Left cardiac atrium (tissue), 4 donors: ENCODE results near the gene SSBP4. TPM values are rescaled to one million over a fixed set of nuclear protein-coding genes. Genes with fewer than 3 reads are reported as not detected.
"Not testable (repeated sequence)": the region's sequence is repeated elsewhere in the genome, so short reads cannot be mapped to it uniquely, and the experiment has no call there.

Experiments
- ATAC-seq, 2 donors: fragments of 200-7000 bp; cut with Tn5 transposase; one replicate each; pipeline ENCODE4 v1.9.1; 2020; ENCODE audit warnings: mild to moderate bottlenecking in 2 of 2, moderate library complexity in 2 of 2
- DNase-seq: peaks from one replicate; pipeline ENCODE4 v3.0.0-alpha.2; 2020
- intact Hi-C, 2 donors: fragments of 100-400 bp; cut with DNase I; formaldehyde crosslinking; loops; one replicate each; pipeline versions ENCODE4 v1.14.1 to v1.15.1; 2022 to 2023
- long read RNA-seq: library from polyadenylated mRNA; unstranded; transcript quantifications from one replicate; pipeline ENCODE4 v2.0.0, GENCODE V29; 2021
- total RNA-seq, 2 donors: library from RNA; stranded (reverse); fragmentation: NEBNext Ultra II Directional; extraction: Animal tissue kit (Norgen Biotek cat#: 25700); gene quantifications; one replicate each; pipeline ENCODE4 v1.2.1, GENCODE V29; 2021
- donor health status: DM: no; HTN: yes; CAD: no.
- donor health status: DM: no; HTN: yes; CAD: no; lungs with severe emphysema.
- donor health status: DM: yes; HTN: yes; CAD: no.
- donor health status: Dilated cardiomyopathy.

SSBP4 gene
- 10 to 100 TPM; 37.4 to 49.3 TPM for total RNA-seq
- long read RNA-seq, partial matches to known transcripts, result 2 of 7 reads
- long read RNA-seq, other reads (novel, unspliced or antisense), result 0 of 7 reads

DNA sequence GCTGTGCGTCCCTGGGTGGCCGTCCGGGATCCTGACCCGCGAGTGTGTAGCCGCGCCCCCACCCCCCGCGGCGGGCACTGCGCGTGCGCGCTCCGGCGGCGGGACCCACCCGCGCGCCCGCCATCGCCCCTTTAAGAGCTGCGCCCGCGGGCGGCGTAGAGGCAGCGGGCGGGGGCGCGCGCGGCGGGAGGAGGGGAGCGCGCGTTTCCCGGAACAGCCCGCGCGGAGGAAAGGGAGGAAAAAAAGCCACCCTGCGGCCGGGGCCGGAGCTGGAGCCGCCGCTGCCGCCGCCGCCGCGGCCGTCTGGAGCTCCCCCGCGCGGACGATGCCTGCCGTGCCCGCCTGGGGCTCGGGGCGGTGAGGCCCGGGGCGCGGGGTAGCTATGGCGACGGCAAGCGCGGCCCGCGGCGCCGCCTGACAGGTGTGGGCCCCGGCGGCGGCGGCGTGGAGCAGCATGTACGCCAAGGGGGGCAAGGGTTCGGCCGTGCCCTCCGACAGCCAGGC is at the start of gene SSBP4:
SSBP4 (plus strand) TSS at position 204 of the 504 bp plus-strand sequence; CDS start at position 455, 251 bp downstream.
- intact Hi-C loops, result loop anchor here in 1 of 2 donors (10.0 kb wide), 1 partner anchor 214 kb away; the partner anchor contains the start of gene RAB3A
- ATAC-seq, result peak; percentile 15 to 31
- peak; percentile 75 for DNase-seq

DNA sequence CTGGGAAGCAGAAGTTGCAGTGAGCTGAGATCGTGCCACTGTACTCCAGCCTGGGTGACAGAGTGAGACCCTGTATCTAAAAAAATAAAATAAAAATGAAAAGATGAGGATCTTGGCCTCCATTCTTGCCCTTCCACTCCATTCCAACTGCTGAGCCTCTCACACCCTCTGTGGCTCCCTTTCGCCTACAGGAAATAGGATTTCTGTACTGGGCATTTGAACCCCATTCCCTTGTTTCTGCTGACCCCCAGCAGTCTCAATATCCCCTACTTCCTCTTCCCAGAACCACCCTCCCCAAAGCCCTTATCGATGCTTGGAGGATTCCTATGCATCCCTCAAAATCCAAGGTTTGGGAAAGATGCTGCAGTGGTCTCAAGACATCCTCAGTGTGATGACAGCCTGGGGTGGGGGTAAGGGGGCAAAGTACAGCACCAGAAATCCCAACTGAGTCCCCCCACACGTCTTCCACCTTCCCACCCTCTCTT is 45.7 kb upstream of the SSBP4 start:
- intact Hi-C loops, result no loop called here
- no peak for ATAC-seq
- no peak for DNase-seq

DNA sequence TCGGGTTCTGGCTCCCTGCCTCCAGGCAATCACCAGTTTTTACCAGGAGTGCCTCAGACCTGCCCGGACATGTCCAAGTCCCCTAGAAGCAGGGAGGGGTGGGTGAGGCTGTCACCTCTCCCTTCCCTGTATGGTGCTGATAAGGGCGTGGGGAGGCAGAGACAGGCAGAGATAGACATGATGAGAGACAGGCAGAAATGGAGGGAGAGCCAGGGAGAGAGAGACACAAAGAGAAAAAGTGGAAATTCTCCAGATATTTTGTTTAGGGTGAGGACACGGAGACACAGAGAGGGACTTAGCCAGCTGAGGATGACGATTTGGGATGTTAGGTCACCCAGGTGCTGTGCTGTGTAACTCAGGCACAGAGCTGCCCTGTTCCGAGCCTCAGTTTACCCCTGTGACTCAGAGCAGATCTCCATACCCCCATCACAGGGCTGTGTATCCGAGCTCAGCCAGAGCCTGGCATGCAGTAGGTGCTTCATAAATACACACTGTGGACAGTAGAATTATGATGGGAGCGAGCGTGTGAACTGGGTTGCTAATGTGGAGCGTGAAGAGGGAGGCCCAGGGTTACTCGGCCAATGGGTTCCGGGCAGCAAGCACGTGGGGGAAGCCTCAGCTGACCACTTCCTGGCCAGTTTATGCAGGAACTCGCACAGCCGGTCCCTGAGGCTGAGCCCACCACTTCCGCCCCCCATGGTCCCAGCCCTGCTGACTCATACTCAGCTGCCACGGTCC is 45.1 kb upstream of the SSBP4 start:
- intact Hi-C loops, result no loop called here
- DNase-seq (peak; percentile 94), ATAC-seq (peak; percentile 97 to 98)

DNA sequence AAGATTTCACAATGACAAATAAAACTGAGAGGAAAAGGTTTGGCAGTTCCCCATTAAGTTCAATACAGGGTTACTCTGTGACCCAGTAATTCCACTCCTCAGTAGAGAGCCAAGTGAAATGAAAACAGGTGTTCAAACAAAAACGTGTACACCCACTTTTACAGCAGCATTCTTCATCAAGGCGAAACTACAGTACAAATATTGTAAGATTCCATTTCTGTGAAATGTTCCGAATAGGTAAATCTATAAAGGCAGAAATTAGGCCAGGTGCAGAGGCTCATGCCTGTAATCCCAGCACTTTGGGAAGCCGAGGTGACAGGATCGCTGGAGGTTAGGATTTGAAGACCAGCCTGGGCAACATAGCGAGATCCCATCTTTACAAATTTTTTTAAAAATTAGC is 42.2 kb upstream of the SSBP4 start:
- intact Hi-C loops, result no loop called here
- no peak for DNase-seq
- no peak for ATAC-seq

DNA sequence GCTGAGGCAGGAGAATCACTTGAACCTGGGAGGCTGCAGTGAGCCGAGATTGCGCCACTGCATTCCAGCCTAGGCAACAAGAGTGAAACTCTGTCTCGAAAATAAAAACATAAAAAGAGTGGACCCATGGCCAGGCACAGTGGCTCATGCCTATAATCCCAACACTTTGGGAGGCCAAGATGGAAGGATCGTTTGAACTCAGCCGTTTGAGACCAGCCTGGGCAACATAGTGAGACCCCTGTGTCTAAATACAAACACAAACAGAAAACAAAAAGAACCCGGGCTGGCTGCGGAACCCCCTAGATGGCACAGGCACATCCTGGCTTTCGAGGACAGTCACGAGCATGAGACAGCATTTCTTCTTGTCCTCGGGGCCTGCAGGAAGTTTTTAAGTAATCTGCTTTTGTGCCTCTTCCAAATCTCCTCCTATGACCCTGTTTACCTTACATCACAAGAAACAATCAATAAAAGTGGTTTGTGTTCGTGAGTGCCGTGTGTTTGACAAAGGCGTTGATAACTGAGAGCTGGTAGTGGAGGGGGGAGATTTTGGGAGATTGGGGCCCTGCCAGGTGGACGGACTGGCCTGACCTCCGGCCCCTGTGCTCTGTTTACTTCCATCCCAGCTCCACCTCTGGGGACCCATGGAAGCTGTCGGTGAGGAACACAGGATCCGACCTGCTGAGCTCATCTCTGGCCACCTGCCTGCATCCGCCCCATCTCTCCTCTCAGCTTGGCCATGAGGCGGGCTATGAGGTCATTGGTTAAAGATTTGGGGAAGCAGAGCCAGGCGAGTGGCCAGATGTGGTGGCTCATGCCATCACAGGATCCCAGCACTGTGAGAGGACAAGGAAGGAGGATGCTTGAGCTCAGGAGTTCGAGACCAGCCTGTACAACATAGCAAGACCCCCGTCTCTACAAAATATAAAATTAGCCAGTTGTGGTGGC is 39.1 kb upstream of the SSBP4 start:
- ATAC-seq, result peak; percentile 83 to 89
- intact Hi-C loops, result no loop called here
- DNase-seq, result peak; percentile 87

DNA sequence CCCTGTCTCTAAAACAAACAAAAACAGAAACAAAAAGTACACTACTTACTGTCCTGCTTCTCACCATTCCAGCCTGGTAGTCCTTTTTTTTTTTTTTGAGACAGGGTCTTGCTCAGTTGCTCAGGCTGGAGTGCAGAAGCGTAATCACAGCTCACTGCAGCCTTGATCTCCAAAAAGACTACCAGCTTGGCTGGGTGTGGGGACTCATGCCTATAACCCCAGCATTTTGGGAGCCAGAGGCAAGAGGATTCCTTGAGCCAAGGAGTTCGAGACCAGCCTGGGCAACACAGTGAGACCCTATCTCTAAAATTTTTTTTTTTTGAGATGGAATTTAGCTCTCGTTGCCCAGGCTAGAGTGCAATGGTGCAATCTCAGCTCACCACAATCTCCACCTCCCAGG is 38.4 kb upstream of the SSBP4 start:
- intact Hi-C loops, result no loop called here

DNA sequence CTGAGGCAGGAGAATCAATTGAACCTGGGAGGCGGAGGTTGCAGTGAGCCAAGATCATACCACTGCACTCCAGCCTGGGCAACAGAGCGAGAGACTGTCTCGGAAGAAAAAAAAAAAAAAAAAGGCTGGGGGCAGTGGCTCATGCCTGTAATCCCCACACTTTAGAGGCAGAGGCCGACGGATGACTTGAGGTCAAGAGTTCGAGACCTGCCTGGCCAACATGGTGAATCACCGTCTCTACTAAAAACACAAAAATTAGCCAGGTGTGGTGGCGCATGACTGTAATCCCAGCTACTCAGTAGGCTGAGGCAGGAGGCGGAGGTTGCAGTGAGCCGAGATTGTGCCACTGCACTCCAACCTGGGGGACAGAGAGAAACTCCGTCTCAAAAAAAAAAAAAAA is 35.6 kb upstream of the SSBP4 start:
- DNase-seq, intact Hi-C loops, ATAC-seq: not testable (repeated sequence)

More for the DNA sequence above, 38.4 kb upstream of the SSBP4 start:
- ATAC-seq (peak in 1 of 2 donors; percentile 5), DNase-seq (no peak)

DNA sequence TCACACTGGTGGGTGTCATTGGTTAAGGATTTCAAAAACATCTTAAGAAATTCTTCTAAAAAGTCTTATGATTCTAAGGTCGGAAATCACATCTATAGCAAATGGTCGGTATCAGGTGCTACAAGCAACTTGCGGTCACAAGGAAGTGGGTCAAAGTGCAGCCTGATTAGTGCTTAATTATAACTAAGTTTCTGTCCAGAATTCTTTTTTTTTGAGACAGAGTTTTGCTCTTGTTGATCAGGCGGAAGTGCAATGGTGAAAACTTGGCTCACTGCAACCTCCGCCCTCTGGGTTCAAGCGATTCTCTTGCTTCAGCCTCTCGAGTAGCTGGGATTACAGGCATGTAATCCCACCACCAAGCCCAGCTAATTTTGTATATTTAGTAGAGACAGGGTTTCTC is 34.4 kb upstream of the SSBP4 start:
- intact Hi-C loops, result no loop called here

DNA sequence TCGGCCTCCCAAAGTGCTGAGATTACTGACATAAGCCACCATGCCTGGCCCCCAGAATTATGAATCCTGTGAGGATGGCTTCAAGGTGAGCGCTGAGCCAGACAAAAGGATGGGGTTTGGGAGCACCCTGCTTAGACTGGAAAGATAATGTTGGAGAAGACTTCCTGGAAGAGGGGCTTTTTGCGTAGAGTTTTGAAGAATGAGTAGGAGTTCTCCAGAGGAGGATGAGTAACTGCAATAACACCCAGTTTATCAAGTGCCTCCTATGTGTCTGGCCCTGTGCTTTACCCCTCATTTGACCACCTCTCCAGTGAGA is 33.9 kb upstream of the SSBP4 start:
- ATAC-seq (no peak), DNase-seq (no peak)
- intact Hi-C loops, result no loop called here

More for the DNA sequence above, 34.4 kb upstream of the SSBP4 start:
- no peak for DNase-seq
- ATAC-seq, result no peak

DNA sequence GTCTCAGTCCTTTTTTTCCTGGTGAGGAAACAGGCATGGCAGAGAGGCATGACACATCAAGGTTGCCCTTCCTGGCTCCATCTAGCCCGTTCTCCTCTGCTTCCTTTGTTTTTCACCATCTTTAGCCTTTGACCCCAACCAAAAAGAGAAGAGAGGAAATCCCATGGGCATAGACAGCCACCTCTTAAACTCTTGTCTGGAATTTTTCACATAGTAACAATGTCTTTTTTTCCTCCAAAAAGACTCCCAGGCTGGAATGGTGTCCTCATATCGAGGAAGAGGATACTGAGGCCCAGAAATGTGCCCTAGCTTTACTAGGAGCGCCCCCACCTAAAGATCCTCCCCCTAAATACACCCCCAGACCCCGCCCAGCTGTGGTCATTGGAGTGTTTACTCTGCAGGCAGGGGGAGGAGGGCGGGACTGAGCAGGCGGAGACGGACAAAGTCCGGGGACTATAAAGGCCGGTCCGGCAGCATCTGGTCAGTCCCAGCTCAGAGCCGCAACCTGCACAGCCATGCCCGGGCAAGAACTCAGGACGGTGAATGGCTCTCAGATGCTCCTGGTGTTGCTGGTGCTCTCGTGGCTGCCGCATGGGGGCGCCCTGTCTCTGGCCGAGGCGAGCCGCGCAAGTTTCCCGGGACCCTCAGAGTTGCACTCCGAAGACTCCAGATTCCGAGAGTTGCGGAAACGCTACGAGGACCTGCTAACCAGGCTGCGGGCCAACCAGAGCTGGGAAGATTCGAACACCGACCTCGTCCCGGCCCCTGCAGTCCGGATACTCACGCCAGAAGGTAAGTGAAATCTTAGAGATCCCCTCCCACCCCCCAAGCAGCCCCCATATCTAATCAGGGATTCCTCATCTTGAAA is 33.3 kb upstream of the SSBP4 start, which contains the start of gene GDF15:
GDF15 (plus strand) TSS at position 484 of the 868 bp plus-strand sequence; CDS start at position 516, 32 bp downstream.
- DNase-seq (peak; percentile 56), ATAC-seq (peak in 1 of 2 donors; percentile 35)
- intact Hi-C loops, result no loop called here

DNA sequence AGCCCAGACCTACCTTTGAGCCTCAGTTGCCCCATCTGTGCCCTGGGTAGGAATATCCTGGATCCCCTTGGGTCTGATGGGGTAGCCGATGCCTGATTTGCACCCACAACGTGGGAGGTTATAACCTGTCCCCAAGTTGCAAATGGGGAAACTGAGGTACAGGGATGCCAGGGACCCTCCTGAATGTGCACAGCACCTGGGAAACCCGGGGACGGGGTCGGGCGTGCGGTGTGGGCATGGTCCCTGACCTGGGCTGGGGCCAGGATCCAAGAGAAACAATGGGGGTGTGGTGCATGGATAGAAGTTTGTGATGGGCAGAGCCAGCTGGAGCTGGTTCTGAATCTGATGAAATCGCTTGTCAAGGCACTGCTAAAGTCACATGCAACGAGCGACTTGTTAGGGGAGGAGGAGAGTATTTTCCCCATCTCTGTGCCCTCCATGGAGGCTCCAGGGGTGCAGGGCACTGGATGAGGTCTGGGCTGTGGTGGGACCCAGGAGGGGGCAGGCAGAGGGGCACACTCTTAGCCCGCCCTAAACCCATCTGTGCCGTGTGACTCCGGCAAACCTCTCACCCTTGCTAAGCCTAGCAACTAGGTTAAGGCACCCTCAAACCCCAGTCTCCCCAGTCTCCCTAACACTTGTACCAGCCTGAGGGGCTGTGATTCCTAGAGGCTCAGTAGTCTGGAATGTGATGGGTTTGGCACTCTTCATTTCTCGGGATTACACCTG is 32.5 kb upstream of the SSBP4 start:
- DNase-seq, result no peak
- intact Hi-C loops, result no loop called here
- no peak for ATAC-seq

DNA sequence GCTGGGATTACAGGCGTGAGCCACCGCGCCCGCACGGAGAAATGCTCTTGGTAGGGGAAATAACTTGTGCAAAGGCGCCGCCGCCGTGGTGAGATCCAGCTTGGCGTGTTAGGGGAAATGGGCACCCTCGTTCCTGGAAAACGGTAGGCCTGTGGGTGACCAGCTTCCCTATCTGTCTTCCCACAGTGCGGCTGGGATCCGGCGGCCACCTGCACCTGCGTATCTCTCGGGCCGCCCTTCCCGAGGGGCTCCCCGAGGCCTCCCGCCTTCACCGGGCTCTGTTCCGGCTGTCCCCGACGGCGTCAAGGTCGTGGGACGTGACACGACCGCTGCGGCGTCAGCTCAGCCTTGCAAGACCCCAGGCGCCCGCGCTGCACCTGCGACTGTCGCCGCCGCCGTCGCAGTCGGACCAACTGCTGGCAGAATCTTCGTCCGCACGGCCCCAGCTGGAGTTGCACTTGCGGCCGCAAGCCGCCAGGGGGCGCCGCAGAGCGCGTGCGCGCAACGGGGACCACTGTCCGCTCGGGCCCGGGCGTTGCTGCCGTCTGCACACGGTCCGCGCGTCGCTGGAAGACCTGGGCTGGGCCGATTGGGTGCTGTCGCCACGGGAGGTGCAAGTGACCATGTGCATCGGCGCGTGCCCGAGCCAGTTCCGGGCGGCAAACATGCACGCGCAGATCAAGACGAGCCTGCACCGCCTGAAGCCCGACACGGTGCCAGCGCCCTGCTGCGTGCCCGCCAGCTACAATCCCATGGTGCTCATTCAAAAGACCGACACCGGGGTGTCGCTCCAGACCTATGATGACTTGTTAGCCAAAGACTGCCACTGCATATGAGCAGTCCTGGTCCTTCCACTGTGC is 30.9 kb upstream of the SSBP4 start:
- DNase-seq (peak; percentile 82), ATAC-seq (peak; percentile 85 to 92)
- intact Hi-C loops, result no loop called here

DNA sequence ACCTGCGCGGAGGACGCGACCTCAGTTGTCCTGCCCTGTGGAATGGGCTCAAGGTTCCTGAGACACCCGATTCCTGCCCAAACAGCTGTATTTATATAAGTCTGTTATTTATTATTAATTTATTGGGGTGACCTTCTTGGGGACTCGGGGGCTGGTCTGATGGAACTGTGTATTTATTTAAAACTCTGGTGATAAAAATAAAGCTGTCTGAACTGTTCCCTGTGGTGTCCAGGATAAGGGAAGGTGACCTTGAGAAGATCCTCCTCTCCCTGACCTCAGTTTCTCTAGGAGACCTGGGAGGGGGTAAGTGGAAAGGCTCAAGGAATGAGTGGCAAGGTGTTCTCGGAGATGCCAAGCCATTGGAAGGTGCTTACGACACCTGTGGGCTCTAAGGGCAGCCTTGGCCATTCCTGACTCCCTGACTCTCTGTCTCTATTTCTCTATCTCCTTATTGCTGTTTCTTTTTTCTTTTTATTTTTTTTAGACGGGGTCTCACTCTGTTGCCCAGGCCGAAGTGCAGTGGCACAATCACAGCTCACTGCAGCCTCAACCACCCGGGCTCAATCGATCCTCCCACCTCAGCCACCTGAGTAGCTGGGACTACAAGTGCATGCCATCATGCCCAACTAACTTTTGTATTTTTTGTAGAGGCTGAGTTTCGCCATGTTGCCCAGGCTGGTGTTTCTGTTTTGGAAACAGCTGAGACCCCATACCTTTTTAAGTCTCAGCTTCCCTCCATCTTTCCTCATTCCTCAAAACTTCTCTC is 30.1 kb upstream of the SSBP4 start:
- no peak for ATAC-seq
- intact Hi-C loops, result no loop called here

DNA sequence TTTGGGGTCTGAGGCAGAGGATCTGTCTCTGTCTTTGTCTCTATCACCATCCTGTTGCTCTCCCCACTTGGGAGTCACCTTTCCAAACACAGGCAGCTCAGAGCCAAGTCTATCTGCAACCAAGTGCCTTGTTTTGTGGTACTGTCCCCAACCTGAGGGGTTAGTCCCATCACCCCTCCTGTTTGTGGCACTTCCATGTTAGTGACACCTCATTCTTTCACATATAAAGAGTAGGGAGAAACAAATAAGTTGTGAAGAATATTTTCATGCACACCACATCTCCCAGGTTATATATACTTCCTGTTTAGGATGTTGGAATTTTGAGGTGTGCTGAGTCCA is 29.5 kb upstream of the SSBP4 start:
- no peak for DNase-seq
- intact Hi-C loops, result loop anchor here (5.0 to 10.0 kb wide), 2 partner anchors 37 to 115 kb away; partner anchors contain the start of gene IQCN (in 1 of the 2)
- ATAC-seq, result no peak

More for the DNA sequence above, 30.1 kb upstream of the SSBP4 start:
- no peak for DNase-seq

DNA sequence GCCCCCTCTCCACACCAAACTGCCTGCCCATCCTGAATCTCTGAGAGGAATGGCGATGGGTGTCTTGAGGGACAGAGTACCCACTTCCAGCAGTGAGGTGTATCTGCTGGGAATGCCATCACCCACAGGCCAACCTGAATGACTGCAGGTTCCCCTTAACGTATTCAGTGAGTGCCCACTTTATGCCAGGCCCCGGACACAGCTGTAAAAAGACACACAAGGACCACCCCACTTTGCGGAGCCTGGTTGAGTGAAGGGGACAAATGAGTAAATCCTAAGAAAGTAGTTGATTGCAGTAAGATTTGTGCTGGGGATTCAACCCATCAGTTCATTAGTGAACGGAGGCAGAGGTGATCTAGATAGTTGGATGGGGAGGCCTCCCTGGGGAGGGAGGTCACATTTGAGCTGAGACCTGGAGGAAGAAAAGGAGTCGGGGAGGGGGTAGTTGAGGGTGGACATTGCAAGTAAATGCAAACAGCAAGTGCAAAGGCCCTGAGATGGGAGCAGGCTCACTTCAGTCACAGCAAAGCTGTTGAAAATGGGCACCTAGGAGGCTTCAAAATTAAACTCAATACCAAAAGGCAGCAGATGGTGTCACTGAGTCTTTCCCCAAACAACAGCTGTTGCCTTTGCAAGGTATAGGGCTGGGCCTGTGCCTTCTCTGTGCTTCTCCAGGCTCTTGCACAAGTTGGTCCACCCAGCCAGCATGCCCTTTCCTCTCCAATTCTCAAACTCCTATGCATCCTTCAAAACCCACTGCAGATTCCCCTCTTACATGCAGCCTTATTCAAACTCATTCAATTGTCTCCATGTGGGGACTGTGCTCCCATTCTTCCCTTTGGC is 28.9 kb upstream of the SSBP4 start:
- intact Hi-C loops, result loop anchor here (5.0 to 10.0 kb wide), 2 partner anchors 38 to 115 kb away; partner anchors contain the start of gene IQCN (in 1 of the 2)
- no peak for DNase-seq
- no peak for ATAC-seq
